GM18502 (cell line): ENCODE results near the gene TOB1.
A peak's percentile ranks its signal among the peaks of the same experiment; 100 is the strongest.

Source experiments
- ATAC-seq: cut with Tn5 transposase; IDR thresholded peaks from one replicate; pipeline ENCODE4 v1.9.1; 2021; ENCODE audit warnings: mild to moderate bottlenecking; ENCODE audit not compliant: unreplicated experiment, poor library complexity

TOB1 gene

GRCh38 chr17:50866261-50866949 lies at the start of gene TOB1:
Gene TOB1 (minus strand): TSS chr17:50866354. CDS start chr17:50864017, 2,337 bp downstream.
- peak; percentile 74 for ATAC-seq

GRCh38 chr17:50914505-50915063 lies 48.4 kb upstream of the TOB1 start:
- no peak for ATAC-seq

GRCh38 chr17:50913120-50913519 lies 47.0 kb upstream of the TOB1 start:
- no peak for ATAC-seq

GRCh38 chr17:50911890-50912289 lies 45.7 kb upstream of the TOB1 start:
- ATAC-seq = no peak

GRCh38 chr17:50911450-50911849 lies 45.3 kb upstream of the TOB1 start:
- no peak for ATAC-seq

GRCh38 chr17:50909765-50910605 lies 43.8 kb upstream of the TOB1 start:
- ATAC-seq = no peak

GRCh38 chr17:50908860-50909764 lies 43.0 kb upstream of the TOB1 start:
- ATAC-seq = no peak

- ATAC-seq = no peak
These were observed 42.1 kb upstream of the TOB1 start for GRCh38 chr17:50908140-50908859.

- ATAC-seq = no peak
These were observed 40.3 kb upstream of the TOB1 start for GRCh38 chr17:50906443-50906842.

GRCh38 chr17:50905460-50905803 lies 39.3 kb upstream of the TOB1 start:
- no peak for ATAC-seq

- no peak for ATAC-seq
These were observed 38.6 kb upstream of the TOB1 start for GRCh38 chr17:50904518-50905459.

GRCh38 chr17:50903604-50904517 lies 37.7 kb upstream of the TOB1 start:
- ATAC-seq = no peak

GRCh38 chr17:50902372-50903353 lies 36.5 kb upstream of the TOB1 start:
- no peak for ATAC-seq

- ATAC-seq = no peak
These were observed 34.3 kb upstream of the TOB1 start for GRCh38 chr17:50900383-50900892.

GRCh38 chr17:50899559-50900319 lies 33.6 kb upstream of the TOB1 start:
- no peak for ATAC-seq
